Activated naive CD8-positive, alpha-beta T cell treated with anti-CD3 and anti-CD28 coated beads, Interleukin-2, amount 10 ng/mL, durations not matched to agents 7 days and 5 days (primary cell): ENCODE data around the gene HPCAL1. TPM values are rescaled to one million over a fixed set of nuclear protein-coding genes. Genes with fewer than 3 reads are reported as not detected.
"Not testable (repeated sequence)": the region's sequence is repeated elsewhere in the genome, so short reads cannot be mapped to it uniquely, and the experiment has no call there.

Source experiments
- ATAC-seq: fragments of 150-1000 bp; cut with Tn5 transposase; one replicate; pipeline ENCODE4 v1.10.0; 2021; ENCODE audit warnings: low read depth, moderate library complexity
- POLR2A ChIA-PET: fragments of 350-600 bp; sonication (Branson Sonifier 250); formaldehyde crosslinking; loops from one replicate; lab custom pipeline; 2021; ENCODE audit warnings: antibody characterized with exemption; lab: Charles Lee
- DNase-seq: peaks from one replicate; pipeline ENCODE4 v3.0.0; 2021
- H3K27ac Mint-ChIP-seq: one replicate; pipeline ENCODE4 v1.8.0; 2022; ENCODE audit warnings: mild to moderate bottlenecking, mixed read lengths
- H3K27me3 Mint-ChIP-seq: one replicate; pipeline ENCODE4 v1.8.0; 2022; ENCODE audit warnings: mild to moderate bottlenecking, moderate library complexity, mixed read lengths
- H3K36me3 Mint-ChIP-seq: one replicate; pipeline ENCODE4 v1.8.0; 2021; ENCODE audit warnings: mild to moderate bottlenecking, mixed read lengths
- H3K4me1 Mint-ChIP-seq: one replicate; pipeline ENCODE4 v1.8.0; 2021; ENCODE audit warnings: mixed read lengths
- H3K4me3 Mint-ChIP-seq: one replicate; pipeline ENCODE4 v1.8.0; 2022; ENCODE audit warnings: mild to moderate bottlenecking, moderate library complexity, mixed read lengths
- H3K9me3 Mint-ChIP-seq: one replicate; pipeline ENCODE4 v1.8.0; 2021; ENCODE audit warnings: mixed read lengths
- total RNA-seq, 2 experiments: library from RNA; stranded (reverse); gene quantifications; one replicate each; pipeline ENCODE4 v1.2.3, GENCODE V29; 2021

HPCAL1 gene
- total RNA-seq, 2 experiments from 2014 or later = 75.8 to 77.1 TPM

GRCh38 chr2:10284108-10284870, 18.4 kb upstream of the HPCAL1 start:
- H3K4me1 Mint-ChIP-seq = peaks cover 5% of the 10 kb centered on the region
- no peak for DNase-seq

GRCh38 chr2:10285191-10285555, 17.5 kb upstream of the HPCAL1 start:
- POLR2A ChIA-PET = interaction anchor here (1.5 kb wide), 1 partner anchor 16 kb away, joined by 3 read pairs; no protein-coding TSS in a partner anchor
- Mint-ChIP-seq H3K27ac (no peak overlapping the region), H3K4me3 (no peak overlapping the region), H3K27me3 (no peaks in the 10 kb centered on the region), H3K4me1 (peaks cover 5% of the 10 kb centered on the region), H3K36me3 (no peaks in the 10 kb centered on the region), H3K9me3 (no peaks in the 10 kb centered on the region)
- ATAC-seq (no peak), DNase-seq (no peak)

More at GRCh38 chr2:10284108-10284870, 18.4 kb upstream of the HPCAL1 start:
- ATAC-seq = no peak
- Mint-ChIP-seq H3K9me3 (no peaks in the 10 kb centered on the region), H3K27ac (no peak overlapping the region), H3K4me3 (no peak overlapping the region), H3K27me3 (peaks cover 2% of the 10 kb centered on the region), H3K36me3 (no peaks in the 10 kb centered on the region)
- POLR2A ChIA-PET = no interaction called here

GRCh38 chr2:10285556-10286198, 17.0 kb upstream of the HPCAL1 start:
- H3K4me3 Mint-ChIP-seq = no peak overlapping the region
- no peaks in the 10 kb centered on the region for H3K36me3 Mint-ChIP-seq
- H3K27me3 Mint-ChIP-seq = no peaks in the 10 kb centered on the region
- ATAC-seq (no peak), DNase-seq (no peak)
- H3K4me1 Mint-ChIP-seq = peaks cover 5% of the 10 kb centered on the region
- POLR2A ChIA-PET = interaction anchor here (1.5 kb wide), 1 partner anchor 16 kb away, joined by 3 read pairs; no protein-coding TSS in a partner anchor
- H3K9me3 Mint-ChIP-seq = no peaks in the 10 kb centered on the region
- H3K27ac Mint-ChIP-seq = no peak overlapping the region

GRCh38 chr2:10286216-10287037, 16.3 kb upstream of the HPCAL1 start:
- Mint-ChIP-seq H3K27ac (no peak overlapping the region), H3K4me1 (peaks cover 5% of the 10 kb centered on the region), H3K36me3 (no peaks in the 10 kb centered on the region), H3K27me3 (no peaks in the 10 kb centered on the region), H3K4me3 (no peak overlapping the region), H3K9me3 (no peaks in the 10 kb centered on the region)
- POLR2A ChIA-PET = interaction anchor here (1.5 kb wide), 1 partner anchor 15 kb away, joined by 3 read pairs; no protein-coding TSS in a partner anchor
- DNase-seq = no peak
- ATAC-seq = no peak

GRCh38 chr2:10287761-10288160, 14.9 kb upstream of the HPCAL1 start:
- H3K36me3 Mint-ChIP-seq = no peaks in the 10 kb centered on the region
- no peak for ATAC-seq
- DNase-seq = no peak
- no peaks in the 10 kb centered on the region for H3K27me3 Mint-ChIP-seq
- POLR2A ChIA-PET = no interaction called here
- no peak overlapping the region for H3K4me3 Mint-ChIP-seq
- H3K4me1 Mint-ChIP-seq = peaks cover 5% of the 10 kb centered on the region
- no peak overlapping the region for H3K27ac Mint-ChIP-seq
- no peaks in the 10 kb centered on the region for H3K9me3 Mint-ChIP-seq

- Mint-ChIP-seq H3K27me3 (peaks cover 3% of the 10 kb centered on the region), H3K27ac (no peak overlapping the region), H3K36me3 (no peaks in the 10 kb centered on the region), H3K9me3 (no peaks in the 10 kb centered on the region), H3K4me3 (no peak overlapping the region), H3K4me1 (peaks cover 1% of the 10 kb centered on the region)
- POLR2A ChIA-PET = no interaction called here
- DNase-seq (no peak), ATAC-seq (no peak)
Observed at GRCh38 chr2:10288606-10289005, 14.1 kb upstream of the HPCAL1 start.

- no peaks in the 10 kb centered on the region for H3K4me1 Mint-ChIP-seq
- no peak for DNase-seq
- H3K27me3 Mint-ChIP-seq = peaks cover 6% of the 10 kb centered on the region
- no peak overlapping the region for H3K4me3 Mint-ChIP-seq
- no peak overlapping the region for H3K27ac Mint-ChIP-seq
- H3K9me3 Mint-ChIP-seq = peaks cover 5% of the 10 kb centered on the region
- H3K36me3 Mint-ChIP-seq = peaks cover 4% of the 10 kb centered on the region
- POLR2A ChIA-PET = no interaction called here
- ATAC-seq = no peak
Observed at GRCh38 chr2:10289352-10289751, 13.4 kb upstream of the HPCAL1 start.

GRCh38 chr2:10289891-10290290, 12.8 kb upstream of the HPCAL1 start:
- Mint-ChIP-seq H3K27ac (no peak overlapping the region), H3K9me3 (peaks cover 5% of the 10 kb centered on the region), H3K4me3 (no peak overlapping the region), H3K4me1 (no peaks in the 10 kb centered on the region), H3K27me3 (peaks cover 6% of the 10 kb centered on the region), H3K36me3 (peaks cover 4% of the 10 kb centered on the region)
- DNase-seq (no peak), ATAC-seq (no peak)
- POLR2A ChIA-PET = no interaction called here

- H3K36me3 Mint-ChIP-seq, H3K9me3 Mint-ChIP-seq, H3K4me3 Mint-ChIP-seq, H3K27ac Mint-ChIP-seq, ATAC-seq, DNase-seq, POLR2A ChIA-PET, H3K4me1 Mint-ChIP-seq, H3K27me3 Mint-ChIP-seq: not testable (repeated sequence)
Observed at GRCh38 chr2:10291376-10291775, 11.3 kb upstream of the HPCAL1 start.

GRCh38 chr2:10292033-10292432, 10.7 kb upstream of the HPCAL1 start:
- H3K9me3 Mint-ChIP-seq = peaks cover 8% of the 10 kb centered on the region
- H3K4me3 Mint-ChIP-seq = no peak overlapping the region
- H3K27me3 Mint-ChIP-seq = peaks cover 6% of the 10 kb centered on the region
- POLR2A ChIA-PET = no interaction called here
- H3K36me3 Mint-ChIP-seq = peaks cover 4% of the 10 kb centered on the region
- no peak overlapping the region for H3K27ac Mint-ChIP-seq
- DNase-seq = no peak
- ATAC-seq = no peak
- H3K4me1 Mint-ChIP-seq = no peaks in the 10 kb centered on the region

GRCh38 chr2:10293603-10294002, 9.1 kb upstream of the HPCAL1 start:
- ATAC-seq (no peak), DNase-seq (no peak)
- H3K27me3 Mint-ChIP-seq = peaks cover 6% of the 10 kb centered on the region
- no peak overlapping the region for H3K27ac Mint-ChIP-seq
- peaks cover 4% of the 10 kb centered on the region for H3K36me3 Mint-ChIP-seq
- peaks cover 14% of the 10 kb centered on the region for H3K4me1 Mint-ChIP-seq
- peaks cover 8% of the 10 kb centered on the region for H3K9me3 Mint-ChIP-seq
- H3K4me3 Mint-ChIP-seq = no peak overlapping the region
- POLR2A ChIA-PET = interaction anchor here (0.6 to 0.8 kb wide), 2 partner anchors 8 kb away, joined by 3 to 4 read pairs; no protein-coding TSS in a partner anchor

- Mint-ChIP-seq H3K36me3 (peaks cover 4% of the 10 kb centered on the region), H3K4me1 (peaks cover 18% of the 10 kb centered on the region), H3K9me3 (peaks cover 8% of the 10 kb centered on the region), H3K4me3 (no peak overlapping the region), H3K27ac (no peak overlapping the region), H3K27me3 (peaks cover 6% of the 10 kb centered on the region)
- POLR2A ChIA-PET = interaction anchor here (0.6 kb wide), 1 partner anchor 8 kb away, joined by 3 read pairs; no protein-coding TSS in a partner anchor
- ATAC-seq (no peak), DNase-seq (no peak)
Observed at GRCh38 chr2:10294077-10294476, 8.6 kb upstream of the HPCAL1 start.

GRCh38 chr2:10295649-10296048, 7.1 kb upstream of the HPCAL1 start:
- H3K27me3 Mint-ChIP-seq, DNase-seq, H3K4me3 Mint-ChIP-seq, ATAC-seq, POLR2A ChIA-PET, H3K36me3 Mint-ChIP-seq, H3K27ac Mint-ChIP-seq, H3K9me3 Mint-ChIP-seq: not testable (repeated sequence)
- H3K4me1 Mint-ChIP-seq = peaks cover 25% of the 10 kb centered on the region
